Stimulated activated naive CD8-positive, alpha-beta T cell treated with anti-CD3 and anti-CD28 coated beads, Interleukin-15, amount 100 ng/mL, for 72 hours (primary cell): ENCODE results near the gene KRT10.

Source experiments
- ATAC-seq: fragments of 150-1000 bp; cut with Tn5 transposase; 2 replicates; pipeline ENCODE4 v1.10.0; 2021; ENCODE audit warnings: mild to moderate bottlenecking, moderate library complexity
- DNase-seq, 2 donors: peaks; one replicate each; pipeline ENCODE4 v3.0.0; 2021 to 2022
- H3K27ac Mint-ChIP-seq, 2 donors: one replicate each; pipeline ENCODE4 v1.8.0; 2022; ENCODE audit warnings: mild to moderate bottlenecking in 2 of 2, mixed read lengths in 2 of 2, moderate library complexity in 2 of 2
- H3K27me3 Mint-ChIP-seq: one replicate; pipeline ENCODE4 v1.8.0; 2022; ENCODE audit warnings: mixed read lengths
- H3K4me1 Mint-ChIP-seq: one replicate; pipeline ENCODE4 v1.8.0; 2022; ENCODE audit warnings: mild to moderate bottlenecking, mixed read lengths
- H3K4me3 Mint-ChIP-seq, 2 donors: one replicate each; pipeline ENCODE4 v1.8.0; 2022; ENCODE audit warnings: mild to moderate bottlenecking in 2 of 2, mixed read lengths in 2 of 2, moderate library complexity in 1 of 2
- H3K9me3 Mint-ChIP-seq, 2 donors: one replicate each; pipeline ENCODE4 v1.8.0; 2022; ENCODE audit warnings: mixed read lengths in 2 of 2

The KRT10 gene

DNA sequence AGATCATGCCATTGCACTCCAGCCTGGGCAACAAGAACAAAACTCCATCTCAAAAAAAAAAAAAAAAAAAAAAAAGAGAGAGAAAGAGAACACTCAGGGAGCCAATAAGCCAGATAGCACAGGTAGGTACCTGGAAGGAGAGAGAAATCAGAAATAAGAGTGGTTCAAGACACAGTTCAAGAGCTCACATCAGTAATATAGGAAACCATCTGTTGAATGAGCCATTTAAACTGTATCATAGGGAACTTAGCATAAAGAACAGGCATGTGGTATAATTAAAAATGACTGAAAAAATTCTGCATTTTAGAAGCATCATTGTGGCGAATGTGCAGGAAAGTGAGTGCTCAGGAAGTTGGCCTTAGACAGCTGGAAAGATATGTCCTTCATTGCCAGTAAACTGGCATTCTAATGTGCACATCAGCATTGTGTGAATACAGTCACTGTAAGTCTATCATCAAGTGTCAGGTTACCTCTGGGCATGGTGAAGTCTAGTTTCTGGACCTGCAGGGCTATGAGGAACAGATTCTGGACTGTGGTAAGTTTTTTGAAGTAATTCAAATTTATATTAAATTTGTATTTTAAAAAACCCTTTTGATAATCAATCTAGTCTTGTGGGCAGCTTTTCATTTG is 24.2 kb upstream of the KRT10 start:
- Mint-ChIP-seq H3K4me3 (no peak overlapping the region), H3K4me1 (no peaks in the 10 kb centered on the region), H3K9me3 (no peaks in the 10 kb centered on the region), H3K27me3 (peaks cover 27% of the 10 kb centered on the region), H3K27ac (no peak overlapping the region)
- DNase-seq (no peak), ATAC-seq (no peak)

DNA sequence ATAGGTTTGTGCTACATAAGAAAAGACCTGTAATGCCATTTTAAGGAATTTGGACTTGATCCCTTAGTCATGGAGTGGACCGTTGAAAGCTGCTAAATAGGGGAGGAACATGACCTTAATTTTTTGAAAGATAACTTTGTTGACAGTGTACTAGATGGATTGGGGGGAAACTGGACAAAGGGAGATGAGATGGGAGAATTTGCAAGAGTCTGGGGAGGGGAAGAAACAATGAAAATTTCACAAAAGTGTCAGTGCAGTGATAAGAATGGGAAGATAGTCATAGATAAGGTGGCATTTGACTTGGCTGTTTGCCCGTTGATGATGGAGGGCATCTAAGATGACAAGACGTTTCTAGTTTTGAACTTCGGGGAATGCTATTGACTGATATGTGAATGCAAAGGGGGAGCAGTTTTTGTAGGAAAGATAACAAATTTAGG is 22.3 kb upstream of the KRT10 start:
- DNase-seq (no peak), ATAC-seq (no peak)
- Mint-ChIP-seq H3K9me3 (no peaks in the 10 kb centered on the region), H3K4me3 (no peak overlapping the region), H3K4me1 (no peaks in the 10 kb centered on the region), H3K27me3 (peaks cover 23% of the 10 kb centered on the region), H3K27ac (no peak overlapping the region)

DNA sequence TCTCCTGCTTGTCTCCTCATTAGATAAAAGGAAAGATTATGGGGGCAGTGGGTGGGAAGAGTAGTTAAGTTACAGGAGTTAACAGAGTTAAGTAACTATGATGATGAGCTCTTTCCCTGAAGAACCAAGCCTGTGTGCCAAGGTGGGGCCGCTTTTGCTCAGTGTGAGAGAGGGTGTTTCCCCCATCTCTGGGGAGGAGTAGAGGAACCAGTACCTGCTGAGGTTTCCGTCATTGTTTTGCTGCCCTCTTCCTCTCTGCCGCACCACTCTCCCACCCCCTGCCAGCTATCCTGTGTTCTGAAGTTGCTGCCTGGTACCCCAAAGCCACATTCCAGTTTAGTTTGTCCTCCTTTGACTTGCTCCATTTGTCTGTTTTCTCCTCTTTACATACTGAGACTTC is 20.8 kb upstream of the KRT10 start:
- peaks cover 23% of the 10 kb centered on the region for H3K27me3 Mint-ChIP-seq
- H3K4me1 Mint-ChIP-seq, result no peaks in the 10 kb centered on the region

DNA sequence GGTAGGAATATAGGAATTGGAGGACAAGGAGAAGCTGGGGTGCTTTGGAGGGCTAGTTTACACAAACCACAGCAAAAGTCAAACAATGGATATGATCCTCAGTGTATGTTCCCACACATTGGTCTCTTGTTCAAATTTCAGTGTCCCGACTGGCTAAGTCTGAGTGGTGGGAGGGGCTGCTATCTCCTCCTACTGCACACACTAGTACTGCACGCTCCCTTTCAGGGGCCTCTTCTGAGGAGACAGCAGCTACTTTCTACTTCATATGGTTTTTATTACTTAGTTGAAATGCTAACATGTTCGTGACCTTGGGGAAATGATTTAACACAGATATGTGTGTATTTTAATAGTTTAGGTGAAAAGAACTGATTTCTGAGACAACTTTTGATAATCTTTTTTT is 18.8 kb upstream of the KRT10 start:
- Mint-ChIP-seq H3K9me3 (no peaks in the 10 kb centered on the region), H3K27ac (no peak overlapping the region), H3K4me3 (no peak overlapping the region), H3K4me1 (no peaks in the 10 kb centered on the region), H3K27me3 (peaks cover 23% of the 10 kb centered on the region)
- ATAC-seq (no peak), DNase-seq (no peak)

More for the DNA sequence above, 20.8 kb upstream of the KRT10 start:
- H3K9me3 Mint-ChIP-seq, result no peaks in the 10 kb centered on the region
- no peak overlapping the region for H3K4me3 Mint-ChIP-seq
- H3K27ac Mint-ChIP-seq, result no peak overlapping the region
- DNase-seq, result no peak
- no peak for ATAC-seq

DNA sequence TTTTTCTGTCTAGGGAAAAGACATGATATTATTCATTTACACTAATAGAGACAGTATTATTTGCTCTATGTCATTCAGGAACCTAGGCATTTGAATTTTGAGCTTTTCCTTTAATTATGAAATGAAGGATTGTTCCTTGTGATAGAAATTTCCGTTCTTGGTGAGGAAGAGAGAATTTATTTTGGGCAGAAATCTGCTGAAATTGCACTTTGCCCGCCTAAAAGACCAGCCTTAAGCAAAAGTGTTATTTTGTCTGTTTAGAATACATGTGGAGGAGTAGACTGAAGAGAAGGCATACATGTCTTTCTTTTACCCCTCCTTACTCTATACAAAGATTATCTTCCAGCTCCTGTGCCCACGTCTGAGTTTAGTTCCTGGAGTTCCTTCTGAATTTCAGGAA is 16.8 kb upstream of the KRT10 start:
- Mint-ChIP-seq H3K9me3 (no peaks in the 10 kb centered on the region), H3K4me3 (no peak overlapping the region), H3K4me1 (no peaks in the 10 kb centered on the region), H3K27me3 (peaks cover 2% of the 10 kb centered on the region), H3K27ac (no peak overlapping the region)
- no peak for ATAC-seq
- DNase-seq, result no peak

DNA sequence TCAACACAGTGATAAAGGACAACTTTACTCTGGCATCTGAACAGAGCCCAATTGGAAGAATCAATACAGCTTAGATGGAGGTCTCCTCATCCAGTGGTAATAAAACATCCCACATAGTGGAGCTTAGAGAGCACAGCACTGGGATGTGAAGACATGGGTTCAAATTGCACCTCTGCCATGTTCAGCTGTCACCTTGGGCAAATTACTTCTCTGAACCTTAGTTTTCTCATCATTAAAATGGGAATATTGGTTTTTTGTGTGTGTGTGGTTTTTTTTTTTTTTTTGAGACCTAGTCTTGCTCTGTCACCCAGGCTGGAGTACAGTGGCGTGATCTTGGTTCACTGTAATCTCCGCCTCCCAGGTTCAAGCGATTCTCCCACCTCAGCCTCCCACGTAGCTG is 13.6 kb upstream of the KRT10 start:
- Mint-ChIP-seq H3K27ac (no peak overlapping the region), H3K4me3 (no peak overlapping the region), H3K27me3 (no peaks in the 10 kb centered on the region), H3K9me3 (no peaks in the 10 kb centered on the region), H3K4me1 (peaks cover 6% of the 10 kb centered on the region)
- DNase-seq (no peak), ATAC-seq (no peak)

DNA sequence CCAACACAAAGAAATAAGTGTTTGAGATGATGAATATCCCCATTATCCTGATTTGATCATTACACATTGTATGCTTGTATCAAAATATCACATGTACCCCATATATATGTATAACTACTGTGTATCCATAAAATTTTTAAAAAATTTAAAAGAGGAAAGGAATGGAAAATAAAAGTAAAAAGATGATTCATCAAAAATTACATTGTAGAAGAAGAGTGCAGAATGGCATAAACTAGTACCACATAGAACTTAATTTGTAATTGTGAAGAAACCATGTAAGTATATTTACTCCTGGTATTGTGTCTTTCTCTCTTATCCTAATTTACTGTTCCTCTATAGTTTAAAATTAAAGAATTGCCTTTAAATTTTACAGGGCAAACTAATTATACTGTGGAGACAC is 11.5 kb upstream of the KRT10 start:
- Mint-ChIP-seq H3K27ac (no peak overlapping the region), H3K27me3 (no peaks in the 10 kb centered on the region), H3K4me1 (peaks cover 6% of the 10 kb centered on the region), H3K9me3 (no peaks in the 10 kb centered on the region), H3K4me3 (no peak overlapping the region)
- DNase-seq (no peak), ATAC-seq (no peak)

DNA sequence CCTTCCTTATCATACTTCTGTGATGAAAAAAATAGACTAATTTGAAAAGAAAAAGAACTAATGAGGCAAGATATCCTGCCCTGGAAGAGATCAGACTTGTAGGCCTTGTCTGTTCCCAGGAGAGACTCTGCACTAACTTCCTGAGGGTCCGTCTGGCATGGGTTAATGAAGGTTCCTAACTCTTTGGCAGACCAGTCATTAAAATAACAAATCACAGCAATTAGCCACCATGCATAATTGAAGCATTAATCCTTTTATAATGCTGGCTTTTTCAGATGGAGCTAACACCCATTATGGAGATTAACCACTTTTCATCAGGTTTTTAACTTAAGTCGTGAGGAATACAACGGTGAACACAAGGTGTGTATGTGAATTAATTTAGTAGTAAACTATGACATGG is 10.4 kb upstream of the KRT10 start:
- Mint-ChIP-seq H3K27ac (no peak overlapping the region), H3K4me3 (no peak overlapping the region), H3K4me1 (peaks cover 9% of the 10 kb centered on the region), H3K27me3 (no peaks in the 10 kb centered on the region), H3K9me3 (no peaks in the 10 kb centered on the region)
- no peak for DNase-seq
- no peak for ATAC-seq

DNA sequence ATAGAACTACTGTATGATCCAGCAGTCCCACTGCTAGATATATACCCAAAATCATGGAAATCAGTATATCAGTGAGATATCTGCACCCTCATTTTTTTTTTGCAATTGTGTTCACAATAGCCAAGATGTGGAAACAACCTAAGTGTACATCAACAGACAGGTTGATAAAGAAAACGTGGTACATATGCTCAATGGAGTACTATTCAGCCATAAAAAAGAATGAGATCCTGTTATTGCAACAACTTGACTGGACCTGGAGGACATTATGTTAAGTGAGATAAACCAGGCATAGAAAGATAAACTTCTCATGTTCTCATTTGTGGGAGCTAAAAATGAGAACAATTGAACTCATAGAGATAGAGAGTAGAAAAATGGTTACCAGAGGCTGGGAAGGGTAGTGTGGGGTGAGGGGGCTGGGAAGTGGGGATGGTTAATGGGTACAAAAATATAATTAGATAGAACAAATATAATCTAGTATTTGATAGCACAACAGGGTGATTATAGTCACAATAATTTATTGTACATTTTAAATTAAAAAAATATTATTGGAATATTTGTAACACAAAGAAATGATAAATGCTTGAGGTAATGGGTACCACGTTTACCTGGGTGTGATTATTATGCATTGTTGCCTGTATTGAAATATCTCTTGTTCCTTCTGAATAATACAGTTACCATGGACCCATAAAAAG is 7.8 kb upstream of the KRT10 start:
- no peak overlapping the region for H3K27ac Mint-ChIP-seq
- no peaks in the 10 kb centered on the region for H3K27me3 Mint-ChIP-seq
- no peaks in the 10 kb centered on the region for H3K9me3 Mint-ChIP-seq
- H3K4me1 Mint-ChIP-seq, result peaks cover 18% of the 10 kb centered on the region
- no peak for ATAC-seq
- no peak overlapping the region for H3K4me3 Mint-ChIP-seq
- DNase-seq, result no peak

DNA sequence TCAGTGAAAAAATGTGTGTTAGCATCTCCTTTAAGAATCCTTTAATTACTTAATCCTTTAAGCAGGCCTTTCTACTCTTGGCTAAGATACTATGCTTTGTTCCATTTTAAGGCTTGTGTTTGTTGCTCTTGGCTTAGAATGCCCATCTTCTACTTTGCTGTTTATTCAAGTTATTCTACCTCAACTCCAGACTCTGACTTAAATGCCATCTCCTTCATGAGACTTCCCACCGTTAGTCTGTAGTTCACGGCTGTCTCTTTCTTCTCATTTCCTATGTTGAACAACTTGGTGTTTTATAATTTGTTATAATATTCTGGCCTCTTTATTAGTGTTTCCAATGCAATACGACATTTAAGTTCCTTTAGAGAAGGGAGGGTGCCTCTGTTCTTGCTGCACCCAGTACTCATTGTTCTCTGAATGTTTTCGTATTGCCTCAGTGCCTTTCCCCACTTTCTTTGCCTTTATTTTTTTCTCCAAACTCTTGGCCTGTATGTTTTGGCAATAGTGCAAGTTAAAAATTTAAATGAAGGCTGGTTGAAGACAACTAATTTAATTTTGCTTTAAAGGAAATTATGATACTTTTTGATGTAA is 6.1 kb upstream of the KRT10 start:
- DNase-seq, result no peak
- Mint-ChIP-seq H3K4me3 (no peak overlapping the region), H3K27me3 (no peaks in the 10 kb centered on the region), H3K9me3 (no peaks in the 10 kb centered on the region), H3K4me1 (peaks cover 24% of the 10 kb centered on the region), H3K27ac (no peak overlapping the region)
- no peak for ATAC-seq

DNA sequence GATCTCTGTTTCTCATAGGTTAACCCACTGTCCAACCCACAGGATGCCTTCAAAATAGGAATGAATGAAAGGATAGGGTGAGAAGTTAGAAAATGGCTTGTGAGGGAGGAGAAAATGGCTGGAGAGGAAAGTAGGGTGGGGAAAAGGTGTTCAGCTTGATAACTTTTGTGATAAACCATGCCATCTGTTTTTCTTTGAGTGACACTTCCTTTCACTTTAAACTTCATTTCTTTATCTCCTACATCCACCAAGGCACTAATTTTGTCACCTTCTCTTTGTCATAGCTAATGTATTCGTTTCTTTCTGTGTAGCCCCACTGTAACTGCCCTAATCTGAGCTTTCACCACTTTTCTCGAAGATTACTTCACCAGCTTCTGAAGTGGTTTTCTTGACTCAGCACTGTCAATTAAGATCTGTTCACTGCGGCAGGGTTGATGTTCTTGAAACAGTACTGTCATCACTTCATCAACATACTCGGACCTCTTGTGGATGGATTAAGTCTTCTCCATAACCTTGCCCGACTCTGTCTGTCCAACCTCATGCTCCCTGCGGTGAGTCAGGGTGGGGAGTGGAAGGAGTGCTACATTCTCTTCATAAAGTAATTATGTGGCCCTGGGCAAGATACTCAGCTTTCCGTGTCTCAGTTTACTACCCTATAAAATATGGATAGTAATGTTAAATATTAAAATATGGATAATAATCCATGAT is 5.5 kb upstream of the KRT10 start:
- no peaks in the 10 kb centered on the region for H3K9me3 Mint-ChIP-seq
- H3K4me3 Mint-ChIP-seq, result peak overlapping the region; percentile 43 to 57
- ATAC-seq, result peak; percentile 84
- H3K27ac Mint-ChIP-seq, result no peak overlapping the region
- DNase-seq, result no peak
- H3K4me1 Mint-ChIP-seq, result peaks cover 21% of the 10 kb centered on the region
- H3K27me3 Mint-ChIP-seq, result no peaks in the 10 kb centered on the region

DNA sequence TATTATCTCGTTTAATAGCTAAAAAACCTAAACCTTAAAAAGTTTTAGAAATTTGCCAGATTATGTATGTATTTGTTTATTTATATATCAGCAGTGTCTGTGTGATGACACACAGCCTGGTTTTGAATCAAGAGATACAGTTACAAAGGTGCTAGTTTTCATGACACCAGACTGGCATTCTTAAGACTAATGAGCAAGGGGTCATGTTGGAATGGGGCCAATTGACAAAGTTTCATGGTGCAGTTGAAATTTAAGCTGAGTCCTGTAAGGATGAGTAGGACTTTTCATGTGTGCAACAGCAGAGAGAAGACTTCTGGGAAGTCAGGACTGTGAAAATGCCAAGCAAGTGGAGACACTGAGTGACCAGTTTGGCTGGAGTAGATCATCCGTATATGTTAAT is 3.2 kb upstream of the KRT10 start:
- no peak for ATAC-seq
- Mint-ChIP-seq H3K4me1 (peaks cover 21% of the 10 kb centered on the region), H3K4me3 (no peak overlapping the region), H3K27ac (no peak overlapping the region), H3K27me3 (no peaks in the 10 kb centered on the region), H3K9me3 (no peaks in the 10 kb centered on the region)
- DNase-seq, result no peak

DNA sequence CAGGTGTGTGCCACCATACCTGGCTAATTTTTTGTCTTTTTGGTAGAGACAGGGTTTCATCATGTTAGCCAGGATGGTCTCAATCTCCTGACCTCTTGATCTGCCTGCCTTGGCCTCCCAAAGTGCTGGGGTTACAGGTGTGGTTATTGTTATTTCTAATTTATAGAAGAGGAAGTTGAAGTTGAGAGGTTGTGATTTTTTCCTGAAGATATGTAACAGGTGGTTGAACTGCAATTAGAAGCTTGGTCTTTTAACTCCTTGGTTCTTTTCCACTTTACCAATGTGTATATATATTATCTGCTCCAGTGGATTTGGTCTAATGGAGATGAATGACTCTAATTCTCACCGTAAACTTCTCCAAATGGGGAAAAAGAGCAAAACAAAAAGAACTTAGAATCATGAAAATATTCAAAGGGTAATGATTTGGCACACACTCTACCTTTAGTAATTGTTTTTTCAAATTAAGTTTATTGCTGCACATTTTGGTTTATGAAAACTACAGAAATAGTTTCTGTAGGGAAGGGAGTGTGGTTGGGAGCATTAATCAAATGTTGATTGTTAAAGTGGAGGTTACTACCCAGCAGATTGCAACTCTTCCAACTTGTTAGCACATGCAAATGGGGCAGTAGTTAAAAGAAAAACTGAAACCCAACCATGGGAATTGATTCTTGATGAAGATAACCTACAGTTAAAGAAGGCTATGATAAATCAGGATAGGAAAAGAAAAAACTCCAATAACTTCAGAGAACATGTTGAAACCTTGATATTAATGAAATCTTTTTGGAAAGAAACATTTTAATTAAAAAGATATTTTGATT is 1.8 kb upstream of the KRT10 start:
- no peak for DNase-seq
- Mint-ChIP-seq H3K27ac (no peak overlapping the region), H3K9me3 (no peaks in the 10 kb centered on the region), H3K4me3 (no peak overlapping the region), H3K27me3 (no peaks in the 10 kb centered on the region), H3K4me1 (peaks cover 35% of the 10 kb centered on the region)
- ATAC-seq, result no peak

DNA sequence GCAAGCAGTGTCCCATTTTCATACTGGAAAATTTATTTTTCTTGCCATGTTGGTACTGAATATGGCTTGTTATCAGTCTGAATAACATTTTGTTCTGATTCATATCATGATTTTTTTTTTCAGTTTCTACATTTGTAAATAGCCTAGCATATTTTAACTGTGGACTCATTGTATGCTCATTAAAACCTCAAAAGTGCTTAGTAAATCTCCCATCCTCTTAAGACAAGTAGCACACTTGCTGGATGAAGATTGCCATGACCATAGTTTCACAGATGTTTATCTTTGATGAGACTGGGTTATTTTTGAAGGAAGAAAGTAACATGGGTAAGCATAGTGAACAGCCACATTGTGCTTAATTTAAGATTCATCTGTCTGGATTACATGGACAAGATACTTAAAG is 878 bp downstream of the KRT10 start:
- no peak for ATAC-seq
- no peak overlapping the region for H3K4me3 Mint-ChIP-seq
- no peak for DNase-seq

DNA sequence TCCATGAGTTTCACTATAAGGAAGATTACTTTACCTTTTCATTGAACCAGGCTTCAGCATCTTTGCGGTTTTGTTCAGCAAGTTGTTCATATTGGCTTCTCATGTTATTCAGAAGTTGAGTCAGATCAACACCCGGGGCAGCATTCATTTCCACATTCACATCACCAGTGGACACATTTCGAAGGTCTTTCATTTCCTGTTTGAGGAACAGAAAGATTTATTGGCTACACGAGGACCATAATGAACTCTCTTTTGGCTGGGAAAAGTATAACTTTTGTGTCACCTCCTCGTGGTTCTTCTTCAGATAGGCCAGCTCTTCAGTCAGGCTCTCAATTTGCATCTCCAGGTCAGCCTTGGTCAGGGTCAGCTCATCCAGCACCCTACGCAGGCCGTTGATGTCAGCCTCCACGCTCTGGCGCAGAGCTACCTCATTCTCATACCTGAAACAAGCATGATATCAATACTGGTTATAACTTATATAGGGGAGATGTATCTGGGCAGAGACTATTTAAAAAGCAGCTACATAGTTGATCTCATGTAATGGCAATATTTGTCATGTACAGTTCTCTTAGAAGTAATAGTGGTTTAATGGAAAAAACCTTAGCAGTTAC is 2.1 kb downstream of the KRT10 start:
- Mint-ChIP-seq H3K9me3 (no peaks in the 10 kb centered on the region), H3K4me1 (peaks cover 30% of the 10 kb centered on the region), H3K27ac (no peak overlapping the region), H3K4me3 (peak overlapping the region; percentile 70 to 86), H3K27me3 (no peaks in the 10 kb centered on the region)
- DNase-seq (no peak), ATAC-seq (no peak)

More for the DNA sequence above, 878 bp downstream of the KRT10 start:
- no peaks in the 10 kb centered on the region for H3K27me3 Mint-ChIP-seq
- H3K4me1 Mint-ChIP-seq, result peaks cover 30% of the 10 kb centered on the region
- no peak overlapping the region for H3K27ac Mint-ChIP-seq
- H3K9me3 Mint-ChIP-seq, result no peaks in the 10 kb centered on the region
